ENCODE data around the gene CYP4A22. TPM values are rescaled to one million over a fixed set of nuclear protein-coding genes. Genes with fewer than 3 reads are reported as not detected.
"Not testable (repeated sequence)": the region's sequence is repeated elsewhere in the genome, so short reads cannot be mapped to it uniquely, and the experiment has no call there.

Gene CYP4A22
- total and polyA plus RNA-seq, 7 donors: 1.4 TPM; not detected in 6

GRCh38 chr1:47194311-47194710 lies 57.1 kb downstream of the CYP4A22 start:
- H3K36me3 ChIP-seq: no peaks in the 10 kb centered on the region
- H3K4me1 ChIP-seq: peaks cover 0 to 21% (median 17%) of the 10 kb centered on the region in 4 donors
- H3K9me3 ChIP-seq: no peaks in the 10 kb centered on the region
- intact Hi-C loops (cut with DNase I): loop anchor here (5.0 kb wide), 2 partner anchors 243 to 518 kb away; partner anchors contain the start of gene FOXD2
- no peak overlapping the region for H3K27ac ChIP-seq
- no peak overlapping the region for H3K4me3 ChIP-seq
- TF ChIP-seq EP300 (IDR thresholded peaks at IDR 0.05) (no peak), POLR2AphosphoS5 (IDR thresholded peaks at IDR 0.05) (no peak), CTCF (IDR thresholded peaks at IDR 0.05) (no peak), POLR2A (IDR thresholded peaks at IDR 0.05) (no peak)
- H3K27me3 ChIP-seq: peaks cover 0 to 19% (median 0%) of the 10 kb centered on the region in 3 donors
- peak; percentile 6 for DNase-seq

- H3K4me3 ChIP-seq; H3K36me3 ChIP-seq; H3K4me1 ChIP-seq; intact Hi-C loops (cut with DNase I); H3K9me3 ChIP-seq; H3K27ac ChIP-seq: not testable (repeated sequence)
- peaks cover 0 to 19% (median 0%) of the 10 kb centered on the region in 3 donors for H3K27me3 ChIP-seq
- peak; percentile 3 for DNase-seq
- WGBS, 2 donors: 85 to 91% methylated on average over 9 of the region's 9 CpGs
Observed at GRCh38 chr1:47195981-47196380, 58.7 kb downstream of the CYP4A22 start.

GRCh38 chr1:47196622-47197021 lies 59.4 kb downstream of the CYP4A22 start:
- WGBS, 2 donors: 66 to 78% methylated on average over 3 of the region's 3 CpGs
- intact Hi-C loops (cut with DNase I): no loop called here
- peak; percentile 35 for DNase-seq

GRCh38 chr1:47198214-47198613 lies 61.0 kb downstream of the CYP4A22 start:
- peaks cover 0 to 22% (median 0%) of the 10 kb centered on the region in 3 donors for H3K27me3 ChIP-seq
- intact Hi-C loops (cut with DNase I): no loop called here
- no peak for TF ChIP-seq EP300 (IDR thresholded peaks at IDR 0.05)
- no peak overlapping the region for H3K27ac ChIP-seq
- H3K9me3 ChIP-seq: peaks cover 0 to 4% (median 0%) of the 10 kb centered on the region in 4 donors
- no peaks in the 10 kb centered on the region for H3K36me3 ChIP-seq
- peak; percentile 33 for DNase-seq
- no peaks in the 10 kb centered on the region for H3K4me1 ChIP-seq
- WGBS, 2 donors: 83 to 91% methylated on average over 4 of the region's 4 CpGs
- no peak overlapping the region for H3K4me3 ChIP-seq

More at GRCh38 chr1:47196622-47197021, 59.4 kb downstream of the CYP4A22 start:
- H3K9me3 ChIP-seq: no peaks in the 10 kb centered on the region
- peaks cover 0 to 22% (median 0%) of the 10 kb centered on the region in 3 donors for H3K27me3 ChIP-seq
- no peak overlapping the region for H3K4me3 ChIP-seq
- no peaks in the 10 kb centered on the region for H3K36me3 ChIP-seq
- TF ChIP-seq EP300 (IDR thresholded peaks at IDR 0.05): no peak
- TF ChIP-seq CTCF (IDR thresholded peaks at IDR 0.05): no peak
- no peak for TF ChIP-seq POLR2AphosphoS5 (IDR thresholded peaks at IDR 0.05)
- TF ChIP-seq POLR2A (IDR thresholded peaks at IDR 0.05): no peak
- no peak overlapping the region for H3K27ac ChIP-seq
- H3K4me1 ChIP-seq: peaks cover 0 to 8% (median 5%) of the 10 kb centered on the region in 4 donors

Other genes starting within 250 kb of the CYP4A22 start
- gene CYP4A11, start 196.0 kb upstream of the CYP4A22 start, total RNA-seq: not detected
- gene CYP4A11, start 196.0 kb upstream of the CYP4A22 start, polyA plus RNA-seq: not detected
- 1 to 10 TPM in 3 of 4 donors, under 1 TPM in 1; 0.81 to 7.5 (median 4.1) TPM for gene CYP4X1, start 113.8 kb upstream of the CYP4A22 start, total RNA-seq
- 1 to 10 TPM in 1 of 3 donors, under 1 TPM in 1, not detected in 1; 0.60 to 2.0 TPM for gene CYP4X1, start 113.8 kb upstream of the CYP4A22 start, polyA plus RNA-seq
- 1 to 10 TPM in 2 of 4 donors, under 1 TPM in 2; 0.27 to 1.9 (median 1.1) TPM for gene CYP4Z1, start 70.2 kb upstream of the CYP4A22 start, total RNA-seq
- not detected for gene CYP4Z1, start 70.2 kb upstream of the CYP4A22 start, polyA plus RNA-seq
- gene PDZK1IP1, start 52.6 kb downstream of the CYP4A22 start, total RNA-seq: not detected
- gene PDZK1IP1, start 52.6 kb downstream of the CYP4A22 start, polyA plus RNA-seq: 100 to 1,000 TPM in 1 of 3 donors, 10 to 100 TPM in 2; 31.9 to 291 (median 35.4) TPM
- 1 to 10 TPM; 2.3 to 3.9 (median 3.2) TPM for gene TAL1, start 94.8 kb downstream of the CYP4A22 start, total RNA-seq
- gene TAL1, start 94.8 kb downstream of the CYP4A22 start, polyA plus RNA-seq: 1 to 10 TPM in 2 of 3 donors, not detected in 1; 1.2 to 1.4 TPM
- under 1 TPM; 0.28 to 0.71 (median 0.44) TPM for gene STIL, start 176.7 kb downstream of the CYP4A22 start, total RNA-seq
- 1 to 10 TPM; 1.4 to 5.7 (median 2.4) TPM for gene STIL, start 176.7 kb downstream of the CYP4A22 start, polyA plus RNA-seq
- 100 to 1,000 TPM in 3 of 4 donors, 10 to 100 TPM in 1; 94.1 to 146 (median 118) TPM for gene CMPK1, start 196.3 kb downstream of the CYP4A22 start, total RNA-seq
- 100 to 1,000 TPM; 118 to 250 (median 236) TPM for gene CMPK1, start 196.3 kb downstream of the CYP4A22 start, polyA plus RNA-seq

All from sigmoid colon (tissue), 7 donors.